Endodermal cell (in vitro differentiated cells): ENCODE results near the gene SORCS1. TPM values are rescaled to one million over a fixed set of nuclear protein-coding genes. Genes with fewer than 3 reads are reported as not detected.

ENCODE experiments used
- DNase-seq: peaks from one replicate; pipeline ENCODE4 v3.0.0-alpha.2; 2017
- H3K27ac ChIP-seq: 2 replicates; pipeline ENCODE4 v1.5.1; 2013; ENCODE audit warnings: mild to moderate bottlenecking, low read depth, low read length, moderate library complexity
- H3K27me3 ChIP-seq: 2 replicates; pipeline ENCODE4 v1.6.1; 2013; ENCODE audit warnings: mild to moderate bottlenecking, low read length, moderate library complexity; ENCODE audit not compliant: insufficient read depth, control insufficient read depth, poor library complexity, severe bottlenecking
- H3K36me3 ChIP-seq: 2 replicates; pipeline ENCODE4 v1.7.0; 2013; ENCODE audit warnings: mild to moderate bottlenecking, low read length, moderate library complexity; ENCODE audit not compliant: control insufficient read depth, insufficient read depth
- H3K4me1 ChIP-seq: one replicate; pipeline ENCODE4 v1.7.0; 2013; ENCODE audit warnings: low read length; ENCODE audit not compliant: control insufficient read depth, insufficient read depth
- H3K4me3 ChIP-seq: 2 replicates; pipeline ENCODE4 v1.5.1; 2013; ENCODE audit warnings: mild to moderate bottlenecking, low read length, moderate library complexity
- H3K9ac ChIP-seq: 2 replicates; pipeline ENCODE4 v1.6.1; 2013; ENCODE audit warnings: mild to moderate bottlenecking, low read length, moderate library complexity; ENCODE audit not compliant: poor library complexity, severe bottlenecking; ENCODE audit errors: extremely low read depth
- H3K9me3 ChIP-seq: 2 replicates; pipeline ENCODE4 v1.6.1; 2013; ENCODE audit warnings: mild to moderate bottlenecking, low read length, moderate library complexity; ENCODE audit not compliant: control insufficient read depth
- H3K27ac Mint-ChIP-seq: 2 replicates; pipeline ENCODE4 v1.8.0; 2020; ENCODE audit warnings: mixed read lengths
- H3K27me3 Mint-ChIP-seq: 2 replicates; pipeline ENCODE4 v1.8.0; 2021; ENCODE audit warnings: mild to moderate bottlenecking, mixed read lengths; ENCODE audit not compliant: insufficient read depth
- H3K36me3 Mint-ChIP-seq: 2 replicates; pipeline ENCODE4 v1.8.0; 2020; ENCODE audit warnings: low read depth, mixed read lengths
- H3K4me1 Mint-ChIP-seq: 2 replicates; pipeline ENCODE4 v1.8.0; 2020; ENCODE audit warnings: mixed read lengths
- H3K4me3 Mint-ChIP-seq: 2 replicates; pipeline ENCODE4 v1.8.0; 2020; ENCODE audit warnings: mild to moderate bottlenecking, moderate library complexity, mixed read lengths
- H3K9me3 Mint-ChIP-seq: 2 replicates; pipeline ENCODE4 v1.8.0; 2020; ENCODE audit warnings: mild to moderate bottlenecking, mixed read lengths
- CTCF ChIP-seq: fragments of 200-600 bp; sonication (generic); conservative IDR thresholded peaks from 2 replicates; pipeline ENCODE4 v1.5.0; 2021; ENCODE audit warnings: antibody characterized with exemption, mild to moderate bottlenecking
- WGBS, 2 experiments: methylation state at CpG; one replicate each; pipeline versions ENCODE4 v1.1.5 to v1.1.7; 2013; ENCODE audit warnings: missing lambda C conversion rate in 2 of 2, mixed read lengths in 1 of 2; ENCODE audit not compliant: insufficient coverage in 1 of 2, insufficient read length in 1 of 2; 5-methylcytosine and 5-hydroxymethylcytosine counted together
- total RNA-seq, 2 donors: library from RNA; stranded (reverse); fragmentation: NEBNext Ultra II Directional in 1 of 2; extraction: Animal tissue kit (Norgen Biotek cat#: 25700) in 1 of 2; gene quantifications; 2 replicates in 1 of 2; 3 replicates in 1 of 2; pipeline ENCODE4 v1.2.1, GENCODE V29; 2021

Gene SORCS1
- total RNA-seq, 2 donors from 2014 or later, result 57.4 to 79.6 TPM

DNA sequence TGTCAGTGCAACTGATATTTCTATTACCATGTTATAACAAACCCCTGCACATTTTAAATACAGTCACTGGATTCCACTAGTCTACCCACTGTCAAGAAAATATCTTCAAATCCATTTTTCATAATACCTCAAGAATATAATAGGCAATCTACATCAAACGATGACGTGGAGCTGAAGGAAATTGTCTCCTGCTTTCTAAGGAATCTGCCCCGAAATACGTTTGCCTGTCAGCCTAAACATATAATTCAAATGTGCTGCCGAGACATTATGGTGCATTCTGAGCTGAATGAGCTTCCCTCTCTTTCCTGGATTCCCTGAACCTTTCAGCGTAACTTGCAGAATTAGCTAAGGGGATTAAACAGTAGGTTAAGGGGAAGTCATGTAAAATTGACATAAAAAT, 306.8 kb downstream of the SORCS1 start:
- TF ChIP-seq CTCF, result no peak
- Mint-ChIP-seq H3K36me3 (peaks cover 10% of the 10 kb centered on the region), H3K9me3 (peaks cover 25% of the 10 kb centered on the region), H3K4me1 (peaks cover 5% of the 10 kb centered on the region), H3K27ac (no peak overlapping the region), H3K4me3 (no peak overlapping the region), H3K27me3 (no peaks in the 10 kb centered on the region)
- 88 to 94% methylated on average over 5 of the region's 6 CpGs for WGBS, 2 experiments
- no peak overlapping the region for H3K4me3 ChIP-seq
- H3K9me3 ChIP-seq, result peaks cover 31% of the 10 kb centered on the region
- no peak for DNase-seq
- H3K27me3 ChIP-seq, result no peaks in the 10 kb centered on the region
- no peaks in the 10 kb centered on the region for H3K4me1 ChIP-seq
- H3K27ac ChIP-seq, result no peak overlapping the region
- peaks cover 6% of the 10 kb centered on the region for H3K36me3 ChIP-seq
- no peak overlapping the region for H3K9ac ChIP-seq

DNA sequence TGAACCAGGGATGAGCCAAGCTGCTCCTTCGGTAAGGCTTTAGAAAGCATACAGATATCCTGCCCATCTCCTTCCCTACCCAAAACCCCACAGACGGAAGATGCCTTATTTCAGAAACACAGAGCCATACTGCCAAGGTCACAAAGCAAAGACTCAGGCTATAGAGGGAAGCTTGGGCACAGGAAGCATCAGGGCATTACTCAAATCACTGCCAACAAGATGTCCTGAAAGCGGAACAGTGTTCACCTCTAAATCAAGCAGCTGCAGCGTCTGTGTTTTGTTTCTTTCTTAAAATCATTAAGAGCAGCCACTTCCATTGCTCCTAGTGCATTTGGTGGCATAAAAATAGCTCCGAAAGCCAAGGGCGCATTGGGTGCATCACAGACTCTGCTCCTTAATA, 307.3 kb downstream of the SORCS1 start:
- TF ChIP-seq CTCF, result no peak
- Mint-ChIP-seq H3K4me3 (no peak overlapping the region), H3K27ac (no peak overlapping the region), H3K4me1 (peaks cover 5% of the 10 kb centered on the region), H3K27me3 (no peaks in the 10 kb centered on the region), H3K9me3 (peaks cover 27% of the 10 kb centered on the region), H3K36me3 (peaks cover 12% of the 10 kb centered on the region)
- H3K36me3 ChIP-seq, result peaks cover 6% of the 10 kb centered on the region
- H3K4me1 ChIP-seq, result no peaks in the 10 kb centered on the region
- peaks cover 33% of the 10 kb centered on the region for H3K9me3 ChIP-seq
- no peak for DNase-seq
- no peak overlapping the region for H3K9ac ChIP-seq
- 95 to 97% methylated on average over 4 to 6 of the region's 6 CpGs for WGBS, 2 experiments
- no peak overlapping the region for H3K27ac ChIP-seq
- H3K27me3 ChIP-seq, result no peaks in the 10 kb centered on the region
- no peak overlapping the region for H3K4me3 ChIP-seq

DNA sequence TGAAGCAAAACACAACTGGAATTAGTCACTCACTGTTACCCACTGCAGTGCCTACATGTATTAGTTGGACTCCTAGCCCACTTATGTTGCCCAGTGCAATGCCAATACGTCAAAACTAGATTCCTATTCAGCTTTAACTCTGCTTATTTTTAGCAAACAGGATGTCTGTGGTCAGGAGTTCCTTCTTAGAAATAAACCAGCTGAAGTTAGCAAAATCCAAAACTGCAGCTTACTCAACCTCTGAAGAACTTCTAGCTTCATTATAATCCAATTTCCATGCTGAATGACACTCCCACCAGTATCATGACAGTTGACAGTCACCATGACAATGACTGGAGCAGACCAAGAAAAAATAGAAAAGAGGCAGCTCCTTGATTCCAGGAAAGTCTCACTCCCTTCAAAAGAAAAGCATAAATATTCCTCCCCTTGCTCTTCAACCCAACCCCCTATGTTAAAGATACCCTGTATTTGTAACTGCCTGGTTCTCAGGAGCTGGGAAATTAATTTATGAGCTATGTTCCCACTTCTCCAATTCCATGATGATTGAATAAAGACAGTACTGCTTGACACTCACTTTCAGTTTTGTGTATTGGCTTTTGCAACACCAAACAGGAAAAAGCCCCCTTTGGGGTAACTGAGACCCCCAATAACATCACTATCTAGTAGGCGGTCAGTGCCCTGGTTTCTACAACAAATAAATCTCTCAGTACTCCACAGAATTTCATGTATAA, 327.4 kb downstream of the SORCS1 start:
- Mint-ChIP-seq H3K36me3 (no peaks in the 10 kb centered on the region), H3K9me3 (no peaks in the 10 kb centered on the region), H3K27me3 (no peaks in the 10 kb centered on the region), H3K4me1 (peaks cover 20% of the 10 kb centered on the region), H3K27ac (no peak overlapping the region), H3K4me3 (no peak overlapping the region)
- Histone ChIP-seq H3K9ac (no peak overlapping the region), H3K27ac (no peak overlapping the region), H3K4me1 (peaks cover 2% of the 10 kb centered on the region), H3K9me3 (no peaks in the 10 kb centered on the region), H3K4me3 (no peak overlapping the region), H3K27me3 (no peaks in the 10 kb centered on the region), H3K36me3 (peaks cover 3% of the 10 kb centered on the region)
- 88 to 100% methylated on average over 1 to 2 of the region's 2 CpGs for WGBS, 2 experiments
- DNase-seq, result no peak
- TF ChIP-seq CTCF, result no peak
